CD4-positive, alpha-beta T cell treated with Interleukin-6 at 100 ng/mL for 8 hours (primary cell): ENCODE measurements around the gene KIF19.
"Not testable (repeated sequence)": the region's sequence is repeated elsewhere in the genome, so short reads cannot be mapped to it uniquely, and the experiment has no call there.

ENCODE experiments used
- DNase-seq: peaks from one replicate; pipeline ENCODE4 v3.0.0-alpha.2; 2020; ENCODE audit warnings: mixed read lengths, low spot score

Gene KIF19

GRCh38 chr17:74389937-74390679, 64.1 kb downstream of the KIF19 start:
- DNase-seq: no peak

DNA sequence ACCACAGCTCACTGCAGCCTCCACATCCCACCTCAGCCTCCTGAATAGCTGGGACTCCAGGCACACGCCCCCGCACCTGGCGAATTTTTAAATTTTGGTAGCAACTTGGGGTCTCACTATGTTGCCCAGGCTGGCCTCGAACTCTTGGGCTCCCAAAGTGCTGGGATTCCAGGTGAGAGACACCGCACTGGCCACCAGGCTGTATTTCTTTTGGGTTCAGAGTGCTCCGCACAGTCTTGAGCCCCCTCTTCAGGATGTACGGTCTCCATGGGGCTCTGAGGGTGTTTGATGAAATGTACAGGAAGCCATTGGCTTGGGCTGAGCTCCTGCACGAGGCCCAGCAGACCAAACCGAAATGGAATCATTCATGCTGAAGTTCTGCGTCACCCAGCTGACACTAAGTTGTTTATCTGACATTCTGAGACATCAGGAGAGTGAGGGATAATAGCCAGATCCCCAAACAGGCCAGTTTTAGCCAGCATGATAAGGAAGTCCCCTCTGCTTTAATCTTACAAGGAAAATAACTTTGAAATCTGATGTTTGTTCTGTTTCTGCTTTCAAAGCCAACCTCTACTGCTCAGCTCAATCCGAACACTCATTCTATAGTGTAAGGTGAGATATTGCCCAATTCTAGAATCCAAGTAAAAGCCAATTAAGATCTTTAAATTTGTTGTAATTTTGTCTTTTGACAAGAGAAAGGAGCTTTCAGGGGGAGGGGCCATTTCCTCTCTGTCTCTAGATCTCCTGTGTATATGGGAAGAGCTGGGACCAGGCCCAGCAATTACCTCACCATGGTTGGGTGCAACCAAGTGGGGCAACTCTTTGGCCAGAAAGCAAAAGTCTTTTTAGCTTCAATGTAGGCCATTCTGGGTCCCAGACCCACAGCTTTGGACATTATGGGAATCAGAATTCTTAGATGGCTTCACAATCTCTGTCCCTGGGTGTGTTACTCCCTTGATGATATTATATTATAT, 64.9 kb downstream of the KIF19 start:
- DNase-seq: no peak

- no peak for DNase-seq
Measured at GRCh38 chr17:74391771-74392170, 65.7 kb downstream of the KIF19 start.

GRCh38 chr17:74392848-74393247, 66.8 kb downstream of the KIF19 start:
- no peak for DNase-seq

GRCh38 chr17:74393346-74393942, 67.4 kb downstream of the KIF19 start:
- DNase-seq: no peak

GRCh38 chr17:74394275-74394950, 68.4 kb downstream of the KIF19 start:
- DNase-seq: no peak

DNA sequence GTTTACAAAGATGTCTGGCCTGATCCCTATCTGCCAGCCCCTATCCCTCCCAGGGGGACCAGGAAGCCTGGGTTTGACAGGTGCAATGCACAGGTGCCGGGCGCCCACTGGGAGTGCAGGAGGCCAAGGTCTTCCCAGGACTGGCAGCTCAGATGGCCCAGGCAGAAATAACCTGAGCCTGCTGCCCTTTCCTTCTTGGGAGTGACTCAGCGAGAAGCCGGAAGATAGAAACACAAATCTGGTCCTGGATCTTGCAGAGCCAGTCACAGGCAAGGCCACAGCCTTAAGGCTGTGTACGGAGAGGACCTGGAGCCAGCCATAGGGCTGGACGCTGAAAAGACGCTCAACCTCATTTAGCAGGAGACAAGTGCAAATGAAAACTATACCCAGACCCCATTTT, 69.0 kb downstream of the KIF19 start:
- no peak for DNase-seq

GRCh38 chr17:74396567-74396966, 70.5 kb downstream of the KIF19 start:
- no peak for DNase-seq

GRCh38 chr17:74402048-74402447, 76.0 kb downstream of the KIF19 start:
- no peak for DNase-seq

GRCh38 chr17:74403512-74404137, 77.6 kb downstream of the KIF19 start:
- no peak for DNase-seq

DNA sequence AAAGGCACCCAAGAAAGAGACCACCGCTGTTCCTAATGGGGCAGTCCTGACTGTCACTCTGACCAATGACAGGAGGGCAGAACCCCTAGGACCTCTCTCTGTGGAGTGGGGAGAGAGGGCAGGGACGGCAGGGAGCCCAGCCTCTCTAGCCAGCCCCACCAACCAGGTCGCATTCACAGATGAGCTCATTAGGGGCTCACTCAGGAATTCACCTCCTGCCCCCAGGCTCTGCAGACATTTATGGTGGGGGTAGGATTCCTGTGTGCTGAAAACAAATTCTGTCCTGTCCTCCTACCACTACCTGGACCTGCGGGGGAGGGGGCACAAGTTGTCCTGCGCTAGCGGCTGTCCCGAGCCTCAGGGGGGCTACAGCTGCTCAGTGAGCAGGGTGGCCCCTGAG, 78.2 kb downstream of the KIF19 start:
- DNase-seq: no peak

- DNase-seq: no peak
Measured at GRCh38 chr17:74404789-74405188, 78.8 kb downstream of the KIF19 start.

- not testable (repeated sequence) for DNase-seq
Measured at GRCh38 chr17:74405311-74405710, 79.3 kb downstream of the KIF19 start.
